ENCODE measurements around the gene CPT1A.
A peak's percentile ranks its signal among the peaks of the same experiment; 100 is the strongest.

DNA sequence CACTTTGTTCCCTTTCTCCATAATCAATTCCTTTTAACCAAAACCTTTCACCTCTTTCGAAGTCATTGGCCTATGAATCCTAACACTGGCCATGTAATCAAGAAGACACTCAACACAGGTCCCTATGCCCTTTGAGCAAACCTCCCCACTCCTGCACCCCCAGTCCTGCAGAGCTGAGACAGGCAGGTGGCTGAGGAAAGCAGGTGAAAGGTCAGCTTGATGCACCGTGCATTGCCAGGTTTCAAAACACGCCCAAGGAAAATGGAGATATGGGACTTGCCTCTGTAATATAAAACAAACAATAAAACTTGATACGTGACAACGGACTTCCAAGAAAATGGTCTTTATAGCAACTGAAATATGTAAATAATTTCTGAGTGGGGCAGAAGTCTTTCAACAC is 10.6 kb downstream of the CPT1A start:
- TF ChIP-seq, protein P1, sequence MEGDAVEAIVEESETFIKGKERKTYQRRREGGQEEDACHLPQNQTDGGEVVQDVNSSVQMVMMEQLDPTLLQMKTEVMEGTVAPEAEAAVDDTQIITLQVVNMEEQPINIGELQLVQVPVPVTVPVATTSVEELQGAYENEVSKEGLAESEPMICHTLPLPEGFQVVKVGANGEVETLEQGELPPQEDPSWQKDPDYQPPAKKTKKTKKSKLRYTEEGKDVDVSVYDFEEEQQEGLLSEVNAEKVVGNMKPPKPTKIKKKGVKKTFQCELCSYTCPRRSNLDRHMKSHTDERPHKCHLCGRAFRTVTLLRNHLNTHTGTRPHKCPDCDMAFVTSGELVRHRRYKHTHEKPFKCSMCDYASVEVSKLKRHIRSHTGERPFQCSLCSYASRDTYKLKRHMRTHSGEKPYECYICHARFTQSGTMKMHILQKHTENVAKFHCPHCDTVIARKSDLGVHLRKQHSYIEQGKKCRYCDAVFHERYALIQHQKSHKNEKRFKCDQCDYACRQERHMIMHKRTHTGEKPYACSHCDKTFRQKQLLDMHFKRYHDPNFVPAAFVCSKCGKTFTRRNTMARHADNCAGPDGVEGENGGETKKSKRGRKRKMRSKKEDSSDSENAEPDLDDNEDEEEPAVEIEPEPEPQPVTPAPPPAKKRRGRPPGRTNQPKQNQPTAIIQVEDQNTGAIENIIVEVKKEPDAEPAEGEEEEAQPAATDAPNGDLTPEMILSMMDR (IDR thresholded peaks at IDR 0.05): no peak
- TF ChIP-seq POLR2A (IDR thresholded peaks at IDR 0.05) (no peak), POLR2AphosphoS5 (IDR thresholded peaks at IDR 0.05) (peak; percentile 49)

All from prostate gland (tissue), 2 donors.